Activated T-helper 1 cell treated with anti-CD3 and anti-CD28 coated beads, Interleukin-2, amount 50 U/mL, for 16 hours (primary cell): Measurements from ENCODE around the gene EFS.

ENCODE experiments used
- DNase-seq, 2 donors: peaks; one replicate each; pipeline ENCODE4 v3.0.0-alpha.2; 2020; ENCODE audit warnings: low read depth in 1 of 2, low spot score in 1 of 2

EFS gene

GRCh38 chr14:23379366-23380196 lies 14.6 kb upstream of the EFS start:
- peak; percentile 36 to 56 for DNase-seq

DNA sequence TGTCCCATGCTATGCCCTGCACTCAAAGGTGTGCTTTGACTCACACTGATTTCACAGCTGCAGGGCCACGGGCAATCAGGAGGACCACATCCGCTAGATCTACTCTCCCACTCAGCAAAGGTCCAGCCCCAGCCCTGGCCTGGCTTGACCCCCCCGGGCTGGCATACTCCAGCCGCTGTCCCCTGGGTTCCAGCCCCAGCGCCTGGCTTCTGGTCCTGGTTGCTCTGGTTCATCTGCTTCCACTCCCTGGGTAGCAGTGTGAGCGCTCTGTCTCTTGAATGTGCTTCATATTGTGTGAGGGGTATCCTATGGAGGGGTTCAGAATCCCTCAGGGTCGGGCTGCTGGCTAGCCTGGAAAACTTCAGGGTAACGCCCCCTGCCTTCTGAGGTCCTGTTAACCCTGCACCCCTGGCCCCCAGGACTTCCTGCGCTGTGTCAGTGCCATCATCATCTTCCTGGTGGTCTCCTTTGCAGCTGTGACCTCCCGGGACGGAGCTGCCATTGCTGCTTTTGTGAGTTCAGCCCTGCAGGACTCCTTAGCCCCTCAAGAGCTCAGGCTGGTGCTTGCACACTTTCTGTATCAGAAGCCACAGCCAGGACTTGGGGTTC lies 13.7 kb upstream of the EFS start:
- no peak for DNase-seq

- DNase-seq = no peak
Measured at GRCh38 chr14:23377573-23378563, 12.9 kb upstream of the EFS start.

DNA sequence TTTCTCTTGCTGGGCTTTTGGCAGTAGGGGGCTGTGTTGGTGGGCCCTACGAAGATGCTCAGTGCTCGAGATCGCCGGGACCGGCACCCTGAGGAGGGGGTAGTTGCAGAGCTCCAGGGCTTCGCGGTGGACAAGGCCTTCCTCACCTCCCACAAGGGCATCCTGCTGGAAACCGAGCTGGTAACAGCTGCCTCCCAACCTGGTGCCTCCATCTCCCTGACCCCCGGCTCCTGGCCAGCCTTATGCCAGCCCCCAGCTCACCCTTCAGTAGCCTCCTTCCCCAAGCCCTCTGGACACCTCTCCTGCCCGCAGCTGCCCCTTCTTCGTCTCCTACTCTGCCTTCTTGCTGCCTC lies 12.2 kb upstream of the EFS start:
- DNase-seq = no peak

DNA sequence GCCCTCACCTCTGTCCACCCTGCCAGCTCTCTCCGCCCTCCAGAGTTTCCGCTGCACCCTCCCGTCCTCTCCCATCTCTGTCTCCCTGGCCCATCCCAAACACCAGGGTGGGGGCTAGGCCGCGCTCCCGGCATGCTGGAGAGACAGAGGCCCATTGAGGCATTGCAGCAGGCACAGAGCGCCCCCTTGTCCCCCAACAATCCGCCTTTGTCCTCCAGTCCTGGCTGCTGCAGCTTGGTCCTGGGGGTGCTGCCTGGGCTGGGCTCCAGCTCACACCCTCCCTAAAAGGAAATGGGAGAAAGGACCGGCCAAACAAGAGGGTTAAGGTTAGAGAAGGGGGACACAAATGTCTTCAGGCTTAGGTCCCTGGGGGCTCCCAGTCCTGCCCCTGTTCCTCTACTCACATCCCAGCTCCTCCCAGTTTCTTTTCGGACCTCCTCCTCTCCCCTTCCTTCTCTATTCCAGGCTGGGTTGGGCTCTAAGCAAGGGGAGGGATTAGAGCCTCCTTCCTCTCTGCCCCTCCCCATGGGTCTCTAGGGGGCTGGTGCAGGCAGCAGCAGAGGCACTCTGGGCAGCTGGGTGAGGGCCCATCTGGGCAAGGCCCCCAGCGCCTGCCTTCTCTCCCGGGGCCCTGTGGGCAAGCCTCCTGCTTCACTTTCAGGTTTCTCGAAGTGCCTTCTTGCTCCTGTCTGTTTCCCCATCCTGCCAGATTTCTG lies 11.7 kb upstream of the EFS start, which contains the start of gene CMTM5:
Gene CMTM5 (plus strand): TSS at position 565 of the 716 bp plus-strand sequence. CDS start 206 bp downstream, outside the sequence.
- no peak for DNase-seq

- no peak for DNase-seq
Measured at GRCh38 chr14:23375527-23376251, 10.7 kb upstream of the EFS start.

- DNase-seq = no peak
Measured at GRCh38 chr14:23373041-23373440, 8.1 kb upstream of the EFS start.

DNA sequence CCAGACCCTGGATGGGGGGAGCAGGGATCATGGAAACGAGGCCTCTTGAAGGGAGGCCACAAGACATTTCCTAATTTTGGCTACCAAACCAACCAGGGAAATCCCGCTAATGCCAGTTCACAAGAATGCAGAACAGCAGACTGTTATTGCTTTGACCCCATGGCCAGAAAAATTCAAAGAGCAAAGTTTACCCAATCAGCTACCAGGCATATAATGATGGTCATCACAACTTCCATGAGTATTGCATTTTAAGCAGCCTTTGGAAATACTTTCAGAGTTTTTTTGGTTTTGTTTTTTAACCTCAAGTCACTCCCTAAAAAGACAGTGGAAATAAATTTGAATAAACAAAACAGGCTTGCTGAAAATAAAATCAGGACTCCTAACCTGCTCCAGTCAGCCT lies 7.5 kb upstream of the EFS start, which contains the start of gene IL25:
Gene IL25 (plus strand): TSS at position 301 of the 400 bp plus-strand sequence.
- no peak for DNase-seq

DNA sequence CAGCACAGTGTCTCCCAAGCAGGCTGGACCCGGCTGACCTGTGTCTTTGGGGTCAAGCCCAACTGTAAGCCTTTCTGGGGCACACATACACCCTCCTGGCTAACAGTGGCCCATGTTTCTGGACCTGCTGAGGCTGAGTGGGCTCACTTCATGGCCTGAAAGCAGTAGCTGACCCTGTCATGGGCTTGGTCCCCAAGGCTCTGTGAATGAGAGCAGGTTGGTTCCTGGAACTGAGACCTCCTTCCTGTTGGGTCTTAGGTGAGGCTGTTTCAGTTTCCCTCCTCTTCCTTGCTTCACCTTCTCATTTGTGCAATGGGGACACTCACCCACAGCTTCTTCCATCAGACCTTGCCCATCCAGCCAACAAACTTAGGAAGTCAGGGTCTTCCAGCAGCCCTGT lies 6.9 kb upstream of the EFS start:
- DNase-seq = no peak

- DNase-seq = no peak
Measured at GRCh38 chr14:23370221-23370620, 5.2 kb upstream of the EFS start.

GRCh38 chr14:23366426-23366921 lies 1.5 kb upstream of the EFS start:
- DNase-seq = no peak

GRCh38 chr14:23365732-23366425 lies 907 bp upstream of the EFS start:
- DNase-seq = no peak

GRCh38 chr14:23364164-23365035 lies 572 bp downstream of the EFS start:
- no peak for DNase-seq

- no peak for DNase-seq
Measured at GRCh38 chr14:23362200-23362599, 2.8 kb downstream of the EFS start.

- no peak for DNase-seq
Measured at GRCh38 chr14:23361763-23362162, 3.2 kb downstream of the EFS start.

DNA sequence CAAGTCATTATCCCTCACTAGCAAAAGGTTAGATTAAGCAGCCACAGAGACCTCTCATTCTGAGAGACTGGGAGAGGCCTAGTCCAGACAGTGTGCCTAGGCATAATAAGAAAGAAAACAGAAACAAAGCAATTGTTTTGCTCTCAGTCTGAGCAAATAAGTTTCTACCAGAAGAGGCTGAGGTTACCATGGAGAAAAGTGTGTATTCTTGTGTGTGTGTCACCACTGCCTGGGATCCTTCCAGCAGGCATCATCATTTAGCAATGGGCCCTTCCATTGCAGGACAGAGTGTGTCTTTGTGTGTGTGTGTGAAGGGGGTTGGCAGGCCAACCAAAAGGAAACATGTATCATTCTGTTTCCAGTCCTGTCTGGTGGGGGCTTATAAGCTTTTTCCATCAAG lies 3.7 kb downstream of the EFS start:
- DNase-seq = no peak

- DNase-seq = no peak
Measured at GRCh38 chr14:23360496-23360895, 4.5 kb downstream of the EFS start.

GRCh38 chr14:23359722-23360447 lies 5.1 kb downstream of the EFS start:
- DNase-seq = no peak
